HG03139 (cell line): ENCODE data around the gene VAV2.
"Not testable (repeated sequence)": the region's sequence is repeated elsewhere in the genome, so short reads cannot be mapped to it uniquely, and the experiment has no call there.

ENCODE experiments used
- ATAC-seq: cut with Tn5 transposase; IDR thresholded peaks from one replicate; pipeline ENCODE4 v1.9.1; 2021; ENCODE audit not compliant: unreplicated experiment

The VAV2 gene

DNA sequence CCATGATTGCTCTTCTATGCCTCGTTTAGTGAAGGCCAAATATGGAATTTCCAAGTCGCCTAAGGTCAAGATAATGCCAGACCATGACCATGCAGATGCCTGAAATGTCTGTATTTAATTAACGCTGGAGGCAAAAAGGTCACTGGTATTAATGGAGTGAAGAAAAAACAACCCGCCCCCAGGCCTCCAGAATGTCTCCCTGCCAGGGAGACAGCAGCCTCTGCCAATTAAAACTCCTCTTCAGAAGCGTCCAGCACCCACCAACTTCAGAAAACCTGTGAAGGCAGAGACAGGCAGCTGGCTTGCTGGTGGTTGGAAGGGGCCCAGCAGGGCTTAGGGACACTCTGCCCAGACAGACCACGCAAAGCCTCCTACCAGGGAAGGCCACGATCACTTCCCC, 94.4 kb downstream of the VAV2 start:
- no peak for ATAC-seq

- not testable (repeated sequence) for ATAC-seq
Measured at GRCh38 chr9:133896007-133896406, 96.1 kb downstream of the VAV2 start.

- no peak for ATAC-seq
Measured at GRCh38 chr9:133895335-133895734, 96.8 kb downstream of the VAV2 start.

GRCh38 chr9:133894377-133895321, 97.5 kb downstream of the VAV2 start:
- no peak for ATAC-seq

- ATAC-seq = no peak
Measured at GRCh38 chr9:133893191-133893994, 98.7 kb downstream of the VAV2 start.

GRCh38 chr9:133892193-133892920, 99.8 kb downstream of the VAV2 start:
- no peak for ATAC-seq

DNA sequence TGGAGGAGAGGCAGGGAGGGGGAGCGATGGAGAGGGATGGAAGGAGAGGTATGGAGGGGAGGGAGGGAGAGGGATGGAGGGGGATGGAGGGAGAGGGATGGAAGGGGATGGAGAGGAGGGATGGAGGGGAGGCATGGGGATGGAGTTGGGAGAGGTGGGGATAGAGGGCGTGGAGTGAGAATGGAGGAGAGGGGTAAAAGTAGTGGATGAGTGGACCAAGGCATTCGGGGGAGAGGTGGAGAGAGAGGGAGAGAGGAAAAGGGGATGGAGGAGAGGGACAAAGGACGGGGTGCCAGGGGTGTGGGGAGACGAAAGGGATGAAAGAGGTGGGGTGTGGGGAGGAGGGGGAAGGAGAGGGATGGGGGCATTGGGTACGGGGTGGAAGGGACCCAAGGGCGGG, 100.4 kb downstream of the VAV2 start:
- no peak for ATAC-seq

- ATAC-seq = no peak
Measured at GRCh38 chr9:133890583-133890982, 101.5 kb downstream of the VAV2 start.

DNA sequence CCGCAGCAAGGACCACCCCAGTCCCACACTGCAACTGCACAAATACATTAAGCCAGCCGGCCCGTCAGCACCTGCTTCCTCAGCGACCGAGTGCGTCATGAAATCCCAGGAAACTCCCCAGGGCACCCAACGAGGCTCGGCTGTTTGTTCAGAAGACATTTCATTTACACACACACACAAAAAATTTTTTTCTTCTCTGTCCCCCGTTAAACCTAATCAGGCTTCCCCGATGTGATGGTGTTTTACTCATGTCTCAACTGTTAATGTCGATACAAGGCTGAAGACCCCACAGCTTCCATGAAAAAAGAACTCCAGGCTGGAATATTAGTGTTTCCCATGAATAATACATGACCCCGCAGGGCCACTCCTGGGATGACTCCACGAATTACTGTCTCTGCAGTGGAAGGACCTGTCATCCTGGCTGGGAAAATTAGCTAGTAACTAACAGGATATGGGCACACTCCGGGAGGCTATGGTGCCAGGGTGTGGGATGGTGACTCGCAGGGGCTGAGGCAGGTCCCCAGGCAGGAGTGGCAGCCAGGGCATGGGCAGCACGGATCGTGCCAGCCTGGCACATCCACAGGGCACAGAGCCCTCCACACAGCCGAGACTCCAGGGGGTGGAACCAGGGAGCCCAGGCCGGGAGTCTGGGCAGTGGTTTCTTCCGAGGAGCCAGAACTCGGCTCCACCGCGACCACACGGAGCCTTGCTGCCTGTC, 102.4 kb downstream of the VAV2 start:
- no peak for ATAC-seq

GRCh38 chr9:133888809-133889491, 103.2 kb downstream of the VAV2 start:
- ATAC-seq = no peak

DNA sequence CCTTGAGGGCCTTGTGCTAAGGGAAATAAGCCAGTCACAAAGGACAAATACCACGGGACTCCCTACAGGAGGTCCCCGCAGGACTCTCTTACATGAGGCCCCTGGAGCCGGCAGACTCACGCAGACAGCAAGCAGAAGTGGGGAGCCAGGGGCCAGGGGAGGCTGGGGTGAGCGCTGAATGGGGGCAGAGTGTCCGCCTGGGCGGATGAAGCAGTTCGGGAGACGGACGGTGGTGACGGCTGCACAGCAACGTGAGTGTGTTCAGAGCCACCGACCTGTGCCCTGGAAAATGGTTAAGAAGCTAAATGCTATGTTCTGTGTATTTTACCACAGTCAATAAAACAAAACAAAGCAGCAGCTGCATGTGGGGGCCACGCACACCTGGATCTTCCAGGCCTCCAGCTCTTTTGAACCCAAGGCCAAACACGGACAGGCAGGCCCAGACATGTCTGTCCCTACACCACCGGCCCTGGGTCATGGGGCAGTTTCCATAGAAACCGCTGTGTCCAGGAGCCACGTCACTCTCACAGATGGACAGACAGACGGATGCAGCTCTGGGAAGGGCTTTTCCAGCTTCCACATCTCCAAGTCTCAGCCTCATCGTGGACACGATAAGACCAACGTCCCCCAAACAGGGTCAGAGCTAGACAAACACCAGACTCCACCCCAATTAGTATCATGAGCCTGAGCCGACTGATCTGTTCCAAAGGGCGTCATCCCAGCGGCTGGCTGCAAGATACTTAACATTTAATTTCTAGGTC, 103.9 kb downstream of the VAV2 start:
- ATAC-seq = no peak

DNA sequence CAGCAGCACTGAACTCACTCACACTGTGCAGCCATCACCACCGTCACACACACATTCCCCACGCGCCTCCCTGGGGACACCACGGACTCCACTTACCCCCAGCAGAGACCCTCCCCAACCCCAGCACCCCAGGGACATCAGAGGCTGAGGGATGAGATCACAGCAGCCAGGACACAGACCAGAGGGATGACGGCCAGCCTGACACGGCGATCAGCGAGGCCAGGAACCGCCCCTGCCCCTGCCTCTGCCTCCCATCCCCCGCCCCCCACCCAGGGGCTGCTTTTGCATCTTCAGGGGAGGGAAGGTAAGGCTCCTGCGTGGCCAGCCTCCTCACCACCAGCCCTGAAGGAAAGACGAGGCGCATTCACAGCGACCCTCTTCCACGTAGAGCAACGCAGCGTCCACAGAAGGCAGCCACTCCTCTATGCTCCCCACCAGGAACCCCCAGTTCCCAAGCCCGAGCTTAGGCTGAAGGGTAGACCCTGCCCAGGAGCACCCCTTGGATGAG, 104.5 kb downstream of the VAV2 start:
- ATAC-seq = no peak

DNA sequence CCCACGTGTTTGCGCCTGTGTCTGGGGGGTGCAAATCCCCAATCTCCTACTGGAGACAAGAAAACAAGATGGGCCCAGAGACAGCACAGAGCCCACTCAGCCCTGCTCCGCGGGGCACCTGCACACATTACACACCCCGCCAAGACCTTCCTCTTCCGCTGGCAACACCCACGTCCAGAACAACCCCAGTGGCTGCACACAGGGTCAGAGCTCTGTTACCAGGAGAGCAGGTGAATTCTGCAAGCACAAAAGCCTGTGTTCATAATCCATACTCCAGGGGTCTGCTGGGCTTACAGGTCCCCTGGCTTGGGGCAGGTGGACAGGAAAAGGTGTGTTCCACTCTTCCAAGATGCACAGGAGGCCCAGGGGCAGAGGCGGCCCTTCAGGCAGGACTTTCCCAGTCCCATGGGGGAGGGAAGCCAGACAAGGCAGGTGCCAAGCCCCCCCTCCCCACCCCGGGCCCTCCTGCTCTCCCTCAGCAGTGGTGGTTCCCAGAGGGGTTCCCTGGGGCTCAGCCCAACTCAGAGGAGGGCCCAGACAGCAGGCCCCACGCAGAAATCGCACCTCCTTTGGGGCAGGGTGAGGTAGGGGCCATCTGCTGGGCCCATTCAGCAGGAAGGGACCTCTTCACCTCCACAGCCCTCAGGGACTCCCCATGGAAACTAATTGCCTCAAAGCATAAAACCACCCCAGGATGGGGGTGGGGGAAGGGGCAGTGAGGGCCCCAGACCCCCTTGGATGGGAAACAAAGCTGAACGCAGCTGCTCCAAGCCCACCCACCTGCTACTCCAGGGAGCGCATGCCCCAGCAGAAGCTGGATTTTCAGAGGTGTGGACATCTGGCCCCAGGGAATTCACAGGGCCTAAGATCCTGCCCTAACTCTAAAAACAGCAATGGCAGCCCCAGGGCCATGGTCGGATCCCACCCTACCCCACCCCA, 105.3 kb downstream of the VAV2 start:
- ATAC-seq = no peak

- ATAC-seq = no peak
Measured at GRCh38 chr9:133884907-133885744, 107.0 kb downstream of the VAV2 start.

DNA sequence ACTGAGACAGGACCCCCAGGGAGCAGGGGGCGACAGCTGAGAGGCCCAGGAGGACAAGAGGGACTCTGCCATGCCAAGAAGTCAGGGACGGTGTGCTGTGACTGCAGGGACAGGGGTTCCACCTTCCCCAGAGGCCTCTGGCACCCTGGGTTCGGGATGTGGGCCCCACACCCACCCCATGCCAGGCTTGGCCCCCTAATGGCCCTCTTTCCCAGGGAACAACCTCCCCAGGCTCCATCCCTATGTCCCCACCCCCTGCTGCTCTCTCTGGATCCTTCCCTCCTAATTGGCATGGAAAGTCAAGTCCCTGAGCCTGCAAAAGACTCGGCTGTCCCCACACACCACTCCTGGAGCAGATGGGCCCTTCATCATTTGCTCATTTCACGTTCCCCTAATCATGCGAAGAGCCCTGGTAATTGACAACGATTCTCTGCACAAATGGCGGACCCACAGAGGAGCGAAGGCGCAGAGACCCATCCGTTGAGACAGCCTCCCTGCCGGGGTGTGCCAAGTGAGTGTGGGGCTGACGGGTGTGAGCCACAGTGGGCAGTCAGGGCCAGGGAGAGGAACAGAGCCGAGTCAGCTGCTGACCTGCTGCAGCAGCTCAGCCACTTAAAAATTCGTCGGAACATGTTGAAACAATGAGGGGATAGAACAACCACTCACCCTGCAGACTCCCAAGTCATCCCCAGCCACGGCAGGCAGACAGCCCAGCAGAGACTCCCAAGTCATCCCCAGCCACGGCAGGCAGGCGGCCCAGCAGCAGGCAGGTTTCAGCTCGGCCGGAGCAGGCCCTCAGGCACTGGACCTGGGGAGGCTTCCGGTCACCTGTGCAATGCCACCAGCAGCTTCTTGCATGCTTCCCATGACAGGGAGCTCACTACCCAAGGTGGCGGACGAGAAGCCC, 109.0 kb downstream of the VAV2 start:
- no peak for ATAC-seq
